Loucy (cell line): Measurements from ENCODE around the gene NEUROD2.

Source experiments
- CTCF ChIP-seq: fragments of 200-600 bp; sonication (generic); conservative IDR thresholded peaks from 2 replicates; pipeline ENCODE4 v1.5.1; 2014; ENCODE audit warnings: mild to moderate bottlenecking, antibody characterized with exemption, low read length
- EZH2phosphoT487 ChIP-seq: fragments of 200-600 bp; IDR thresholded peaks from 2 replicates; pipeline ENCODE4 v1.6.1; 2018; ENCODE audit warnings: antibody characterized with exemption, mild to moderate bottlenecking, moderate library complexity, borderline replicate concordance

- TF ChIP-seq CTCF (no peak), EZH2phosphoT487 (no peak)
Observed at GRCh38 chr17:39651923-39652586, 44.3 kb upstream of the NEUROD2 start.
